ENCODE measurements around the gene C6orf163. TPM values are rescaled to one million over a fixed set of nuclear protein-coding genes. Genes with fewer than 3 reads are reported as not detected.

Gene C6orf163
- total RNA-seq, 2 experiments from 2014 or later: 1.7 to 1.8 TPM

GRCh38 chr6:87373377-87373776, 28.8 kb downstream of the C6orf163 start:
- H3K36me3 Mint-ChIP-seq: peaks cover 1% of the 10 kb centered on the region
- H3K27ac Mint-ChIP-seq: no peak overlapping the region

GRCh38 chr6:87375315-87375714, 30.7 kb downstream of the C6orf163 start:
- Mint-ChIP-seq H3K36me3 (peaks cover 1% of the 10 kb centered on the region), H3K27me3 (no peaks in the 10 kb centered on the region), H3K4me1 (peaks cover 14% of the 10 kb centered on the region), H3K27ac (no peak overlapping the region), H3K9me3 (ENCODE audit: low read depth) (no peaks in the 10 kb centered on the region), H3K4me3 (no peak overlapping the region)
- DNase-seq (no peak), ATAC-seq (no peak)
- CTCF ChIA-PET: interaction anchor here (1.9 kb wide), 1 partner anchor 18 kb away, joined by 7 read pairs; no protein-coding TSS in a partner anchor

More at GRCh38 chr6:87373377-87373776, 28.8 kb downstream of the C6orf163 start:
- peaks cover 8% of the 10 kb centered on the region for H3K4me1 Mint-ChIP-seq
- no peak for DNase-seq
- ATAC-seq: no peak
- CTCF ChIA-PET: interaction anchor here (1.1 to 1.9 kb wide), 2 partner anchors 12 to 20 kb away, joined by 3 to 7 read pairs; no protein-coding TSS in a partner anchor
- no peak overlapping the region for H3K4me3 Mint-ChIP-seq
- H3K9me3 Mint-ChIP-seq (ENCODE audit: low read depth): no peaks in the 10 kb centered on the region
- H3K27me3 Mint-ChIP-seq: no peaks in the 10 kb centered on the region

- Mint-ChIP-seq H3K4me3 (no peak overlapping the region), H3K27ac (no peak overlapping the region), H3K9me3 (ENCODE audit: low read depth) (no peaks in the 10 kb centered on the region), H3K27me3 (no peaks in the 10 kb centered on the region), H3K4me1 (peaks cover 14% of the 10 kb centered on the region), H3K36me3 (peaks cover 1% of the 10 kb centered on the region)
- ATAC-seq (no peak), DNase-seq (no peak)
- CTCF ChIA-PET: no interaction called here
Measured at GRCh38 chr6:87376643-87377042, 32.0 kb downstream of the C6orf163 start.

- DNase-seq: no peak
Measured at GRCh38 chr6:87378947-87379346, 34.3 kb downstream of the C6orf163 start.

GRCh38 chr6:87382861-87383260, 38.2 kb downstream of the C6orf163 start:
- Mint-ChIP-seq H3K4me1 (peaks cover 6% of the 10 kb centered on the region), H3K4me3 (no peak overlapping the region), H3K9me3 (ENCODE audit: low read depth) (no peaks in the 10 kb centered on the region), H3K27ac (no peak overlapping the region), H3K27me3 (no peaks in the 10 kb centered on the region), H3K36me3 (no peaks in the 10 kb centered on the region)
- CTCF ChIA-PET: interaction anchor here (1.4 kb wide), 1 partner anchor 10 kb away, joined by 4 read pairs; no protein-coding TSS in a partner anchor
- DNase-seq (no peak), ATAC-seq (no peak)

More at GRCh38 chr6:87378947-87379346, 34.3 kb downstream of the C6orf163 start:
- no peaks in the 10 kb centered on the region for H3K9me3 Mint-ChIP-seq (ENCODE audit: low read depth)
- CTCF ChIA-PET: no interaction called here
- peaks cover 14% of the 10 kb centered on the region for H3K4me1 Mint-ChIP-seq
- H3K4me3 Mint-ChIP-seq: no peak overlapping the region
- H3K27me3 Mint-ChIP-seq: no peaks in the 10 kb centered on the region
- H3K36me3 Mint-ChIP-seq: peaks cover 1% of the 10 kb centered on the region
- no peak for ATAC-seq
- H3K27ac Mint-ChIP-seq: peak overlapping the region; percentile 52

GRCh38 chr6:87384038-87384437, 39.4 kb downstream of the C6orf163 start:
- no peaks in the 10 kb centered on the region for H3K27me3 Mint-ChIP-seq
- H3K27ac Mint-ChIP-seq: no peak overlapping the region
- ATAC-seq (no peak), DNase-seq (no peak)
- no peaks in the 10 kb centered on the region for H3K36me3 Mint-ChIP-seq
- H3K4me3 Mint-ChIP-seq: no peak overlapping the region
- H3K9me3 Mint-ChIP-seq (ENCODE audit: low read depth): no peaks in the 10 kb centered on the region
- peaks cover 2% of the 10 kb centered on the region for H3K4me1 Mint-ChIP-seq
- CTCF ChIA-PET: no interaction called here

- CTCF ChIA-PET: no interaction called here
- Mint-ChIP-seq H3K27ac (no peak overlapping the region), H3K4me1 (no peaks in the 10 kb centered on the region), H3K9me3 (ENCODE audit: low read depth) (no peaks in the 10 kb centered on the region), H3K36me3 (no peaks in the 10 kb centered on the region), H3K27me3 (no peaks in the 10 kb centered on the region), H3K4me3 (no peak overlapping the region)
- no peak for DNase-seq
- ATAC-seq: no peak
Measured at GRCh38 chr6:87384449-87384848, 39.8 kb downstream of the C6orf163 start.

GRCh38 chr6:87391334-87391733, 46.7 kb downstream of the C6orf163 start:
- DNase-seq: no peak
- CTCF ChIA-PET: no interaction called here
- ATAC-seq: no peak

GRCh38 chr6:87393026-87393622, 48.5 kb downstream of the C6orf163 start:
- no peaks in the 10 kb centered on the region for H3K27me3 Mint-ChIP-seq
- H3K36me3 Mint-ChIP-seq: no peaks in the 10 kb centered on the region
- no peaks in the 10 kb centered on the region for H3K9me3 Mint-ChIP-seq (ENCODE audit: low read depth)
- CTCF ChIA-PET: interaction anchor here (0.7 to 1.9 kb wide), 16 partner anchors 9 to 1480 kb away, joined by 3 to 11 read pairs (median 4); partner anchors contain the start of gene CFAP206
- no peak overlapping the region for H3K4me3 Mint-ChIP-seq
- peaks cover 2% of the 10 kb centered on the region for H3K4me1 Mint-ChIP-seq
- H3K27ac Mint-ChIP-seq: no peak overlapping the region
- peak; percentile 86 for ATAC-seq
- no peak for DNase-seq

More at GRCh38 chr6:87391334-87391733, 46.7 kb downstream of the C6orf163 start:
- Mint-ChIP-seq H3K9me3 (ENCODE audit: low read depth) (no peaks in the 10 kb centered on the region), H3K4me1 (peaks cover 2% of the 10 kb centered on the region), H3K4me3 (no peak overlapping the region), H3K27me3 (no peaks in the 10 kb centered on the region), H3K27ac (no peak overlapping the region), H3K36me3 (no peaks in the 10 kb centered on the region)

- H3K4me1 Mint-ChIP-seq: peaks cover 2% of the 10 kb centered on the region
- no peak overlapping the region for H3K27ac Mint-ChIP-seq
- H3K36me3 Mint-ChIP-seq: no peaks in the 10 kb centered on the region
- ATAC-seq (no peak), DNase-seq (no peak)
- H3K9me3 Mint-ChIP-seq (ENCODE audit: low read depth): no peaks in the 10 kb centered on the region
- H3K27me3 Mint-ChIP-seq: no peaks in the 10 kb centered on the region
- no peak overlapping the region for H3K4me3 Mint-ChIP-seq
- CTCF ChIA-PET: no interaction called here
Measured at GRCh38 chr6:87395431-87395830, 50.8 kb downstream of the C6orf163 start.

GRCh38 chr6:87396595-87397392, 52.2 kb downstream of the C6orf163 start:
- no peaks in the 10 kb centered on the region for H3K36me3 Mint-ChIP-seq
- no peak overlapping the region for H3K4me3 Mint-ChIP-seq
- H3K27me3 Mint-ChIP-seq: no peaks in the 10 kb centered on the region
- no peak for DNase-seq
- no peak for ATAC-seq
- peaks cover 2% of the 10 kb centered on the region for H3K4me1 Mint-ChIP-seq
- CTCF ChIA-PET: interaction anchor here (2.1 kb wide), 1 partner anchor 12 kb away, joined by 6 read pairs; no protein-coding TSS in a partner anchor
- H3K27ac Mint-ChIP-seq: no peak overlapping the region
- H3K9me3 Mint-ChIP-seq (ENCODE audit: low read depth): no peaks in the 10 kb centered on the region

GRCh38 chr6:87397656-87398055, 53.0 kb downstream of the C6orf163 start:
- H3K4me3 Mint-ChIP-seq: no peak overlapping the region
- no peak for DNase-seq
- H3K27me3 Mint-ChIP-seq: no peaks in the 10 kb centered on the region
- CTCF ChIA-PET: interaction anchor here (2.1 kb wide), 1 partner anchor 11 kb away, joined by 6 read pairs; no protein-coding TSS in a partner anchor
- H3K27ac Mint-ChIP-seq: no peak overlapping the region
- H3K4me1 Mint-ChIP-seq: peaks cover 2% of the 10 kb centered on the region
- ATAC-seq: no peak
- no peaks in the 10 kb centered on the region for H3K9me3 Mint-ChIP-seq (ENCODE audit: low read depth)
- H3K36me3 Mint-ChIP-seq: no peaks in the 10 kb centered on the region

GRCh38 chr6:87401832-87402231, 57.2 kb downstream of the C6orf163 start:
- no peak overlapping the region for H3K4me3 Mint-ChIP-seq
- CTCF ChIA-PET: interaction anchor here (1.4 kb wide), 1 partner anchor 9 kb away, joined by 7 read pairs; no protein-coding TSS in a partner anchor
- peaks cover 18% of the 10 kb centered on the region for H3K27me3 Mint-ChIP-seq
- H3K4me1 Mint-ChIP-seq: no peaks in the 10 kb centered on the region
- DNase-seq (no peak), ATAC-seq (no peak)
- H3K9me3 Mint-ChIP-seq (ENCODE audit: low read depth): no peaks in the 10 kb centered on the region
- no peak overlapping the region for H3K27ac Mint-ChIP-seq
- no peaks in the 10 kb centered on the region for H3K36me3 Mint-ChIP-seq
